Prostate gland (tissue), 2 donors: ENCODE measurements around the gene MOB3C. TPM values are rescaled to one million over a fixed set of nuclear protein-coding genes. Genes with fewer than 3 reads are reported as not detected.

Experiments used
- DNase-seq: peaks from one replicate; pipeline ENCODE4 v3.0.0-alpha.2; 2019; ENCODE audit warnings: low spot score
- H3K27ac ChIP-seq, 2 donors: fragments of 200-600 bp; sonication (generic); 2 replicates each; pipeline ENCODE4 v1.5.1; 2017 to 2019
- H3K27me3 ChIP-seq: fragments of 200-600 bp; sonication (generic); replicated peaks from 2 replicates; pipeline ENCODE4 v1.5.1; 2019; ENCODE audit not compliant: insufficient read depth
- H3K36me3 ChIP-seq, 2 donors: fragments of 200-600 bp; sonication (generic); 1 replicate in 1 of 2; 2 replicates in 1 of 2; pipeline versions ENCODE4 v1.5.1 to v1.8.1; 2017 to 2019
- H3K4me1 ChIP-seq: fragments of 200-600 bp; sonication (generic); replicated peaks from 2 replicates; pipeline ENCODE4 v1.5.1; 2019
- H3K4me3 ChIP-seq, 2 donors: fragments of 200-600 bp; sonication (generic); 2 replicates each; pipeline ENCODE4 v1.5.1; 2017 to 2019
- H3K9me3 ChIP-seq: fragments of 200-600 bp; sonication (generic); 2 replicates; pipeline ENCODE4 v1.5.1; 2017
- CTCF ChIP-seq, 4 experiments: fragments of 200-600 bp in 2 of 4; fragments of 450-650 bp in 2 of 4; sonication (generic) in 2 of 4; IDR thresholded peaks; 1 replicate in 3 of 4; 2 replicates in 1 of 4; pipeline ENCODE4 v1.5.1; 2016 to 2019; ENCODE audit warnings: antibody characterized with exemption in 4 of 4, mild to moderate bottlenecking in 2 of 4, moderate library complexity in 2 of 4
- POLR2A ChIP-seq: fragments of 450-650 bp; IDR thresholded peaks from one replicate; pipeline ENCODE4 v1.6.1; 2016; ENCODE audit warnings: antibody characterized with exemption, mild to moderate bottlenecking
- POLR2AphosphoS5 ChIP-seq: sonication (generic); formaldehyde crosslinking; IDR thresholded peaks from one replicate; pipeline ENCODE4 v1.6.1; 2017; ENCODE audit warnings: antibody characterized with exemption
- WGBS: methylation state at CpG from one replicate; pipeline ENCODE4 v1.1.5; 2018; 5-methylcytosine and 5-hydroxymethylcytosine counted together
- intact Hi-C: fragments of 100-400 bp; cut with DNase I; formaldehyde crosslinking; loops from one replicate; pipeline ENCODE4 v1.14.2; 2022
- total RNA-seq, 2 donors: library from RNA; depleted of rRNA; stranded (reverse); fragments of >200 nt; gene quantifications; one replicate each; pipeline ENCODE4 v1.1.0, GENCODE V29; 2016

MOB3C gene
- total RNA-seq, 2 donors from 2014 or later, result 19.4 to 19.7 TPM

- Histone ChIP-seq H3K4me3 (no peak overlapping the region), H3K4me1 (peaks cover 2% of the 10 kb centered on the region), H3K27me3 (no peaks in the 10 kb centered on the region), H3K27ac (no peak overlapping the region), H3K9me3 (no peaks in the 10 kb centered on the region), H3K36me3 (no peaks in the 10 kb centered on the region)
- DNase-seq, result peak; percentile 36
- intact Hi-C loops, result no loop called here
- TF ChIP-seq CTCF (IDR thresholded peaks at IDR 0.05), result no peak
- TF ChIP-seq POLR2A, result no peak
- TF ChIP-seq POLR2AphosphoS5, result peak; percentile 75
Measured at GRCh38 chr1:46643368-46643775, 26.8 kb upstream of the MOB3C start.

GRCh38 chr1:46642115-46642680 lies 25.6 kb upstream of the MOB3C start:
- Histone ChIP-seq H3K4me3 (no peak overlapping the region), H3K27me3 (no peaks in the 10 kb centered on the region), H3K9me3 (no peaks in the 10 kb centered on the region), H3K36me3 (no peaks in the 10 kb centered on the region), H3K27ac (no peak overlapping the region), H3K4me1 (peaks cover 2% of the 10 kb centered on the region)
- TF ChIP-seq POLR2A, result no peak
- TF ChIP-seq POLR2AphosphoS5, result no peak
- no peak for TF ChIP-seq CTCF (IDR thresholded peaks at IDR 0.05)
- intact Hi-C loops, result no loop called here
- no peak for DNase-seq

GRCh38 chr1:46639547-46639946 lies 22.9 kb upstream of the MOB3C start:
- H3K9me3 ChIP-seq, result no peaks in the 10 kb centered on the region
- no peaks in the 10 kb centered on the region for H3K27me3 ChIP-seq
- H3K4me1 ChIP-seq, result peaks cover 2% of the 10 kb centered on the region
- H3K36me3 ChIP-seq, result no peaks in the 10 kb centered on the region
- WGBS, result 52% methylated on average over 1 of the region's 1 CpG
- DNase-seq, result no peak
- TF ChIP-seq POLR2AphosphoS5, result no peak
- TF ChIP-seq POLR2A, result no peak
- no peak for TF ChIP-seq CTCF (IDR thresholded peaks at IDR 0.05)
- no peak overlapping the region for H3K27ac ChIP-seq
- intact Hi-C loops, result no loop called here
- no peak overlapping the region for H3K4me3 ChIP-seq

- DNase-seq, result no peak
- H3K27ac ChIP-seq, result no peak overlapping the region
- intact Hi-C loops, result no loop called here
- peaks cover 2% of the 10 kb centered on the region for H3K4me1 ChIP-seq
- no peaks in the 10 kb centered on the region for H3K36me3 ChIP-seq
- no peaks in the 10 kb centered on the region for H3K27me3 ChIP-seq
- no peak overlapping the region for H3K4me3 ChIP-seq
- H3K9me3 ChIP-seq, result no peaks in the 10 kb centered on the region
- TF ChIP-seq POLR2AphosphoS5, result no peak
- TF ChIP-seq POLR2A, result no peak
- no peak for TF ChIP-seq CTCF (IDR thresholded peaks at IDR 0.05)
Measured at GRCh38 chr1:46638921-46639320, 22.3 kb upstream of the MOB3C start.

- Histone ChIP-seq H3K27ac (no peak overlapping the region), H3K9me3 (no peaks in the 10 kb centered on the region), H3K27me3 (no peaks in the 10 kb centered on the region), H3K4me3 (no peak overlapping the region), H3K4me1 (no peaks in the 10 kb centered on the region), H3K36me3 (no peaks in the 10 kb centered on the region)
- 40% methylated on average over 2 of the region's 2 CpGs for WGBS
- no peak for TF ChIP-seq POLR2A
- TF ChIP-seq CTCF (IDR thresholded peaks at IDR 0.05), result no peak
- no peak for TF ChIP-seq POLR2AphosphoS5
- intact Hi-C loops, result no loop called here
- DNase-seq, result no peak
Measured at GRCh38 chr1:46637444-46638083, 21.0 kb upstream of the MOB3C start.
